K562 (cell line): ENCODE data around the gene PDIA2. TPM values are rescaled to one million over a fixed set of nuclear protein-coding genes. Genes with fewer than 3 reads are reported as not detected.

ENCODE experiments used
- BRCA1 ChIP-seq, 2 experiments: fragments of 450-650 bp in 1 of 2; sonication (generic) in 1 of 2; formaldehyde crosslinking in 1 of 2; IDR thresholded peaks; 2 replicates each; pipeline versions ENCODE4 v1.5.0 to v1.6.1; 2017 to 2020; ENCODE audit warnings: mild to moderate bottlenecking in 1 of 2, missing genetic modification reagents in 1 of 2
- DACH1 ChIP-seq: fragments of 450-650 bp; IDR thresholded peaks from 2 replicates; pipeline ENCODE4 v1.6.1; 2018; ENCODE audit not compliant: partially characterized antibody
- DIDO1 ChIP-seq: fragments of 450-650 bp; IDR thresholded peaks from 2 replicates; pipeline ENCODE4 v1.6.1; 2016; ENCODE audit warnings: low read depth, missing biosample characterization, missing genetic modification characterization
- DPF2 ChIP-seq: fragments of 450-650 bp; IDR thresholded peaks from 2 replicates; pipeline ENCODE4 v1.6.1; 2016
- ELF4 ChIP-seq: fragments of 450-650 bp; formaldehyde crosslinking; IDR thresholded peaks from 2 replicates; pipeline ENCODE4 v1.4.0; 2022; ENCODE audit warnings: missing genetic modification characterization
- ESRRA ChIP-seq: fragments of 450-650 bp; IDR thresholded peaks from 2 replicates; pipeline ENCODE4 v1.6.1; 2014; ENCODE audit warnings: low read depth, mild to moderate bottlenecking, moderate library complexity, borderline replicate concordance
- IRF9 ChIP-seq: fragments of 450-650 bp; IDR thresholded peaks from 2 replicates; pipeline ENCODE4 v1.6.1; 2016; ENCODE audit warnings: missing biosample characterization, missing genetic modification characterization
- KAT7 ChIP-seq: sonication (generic); formaldehyde crosslinking; IDR thresholded peaks from 2 replicates; pipeline ENCODE4 v1.8.0; 2022; ENCODE audit warnings: missing genetic modification reagents, mild to moderate bottlenecking, borderline replicate concordance
- KLF16 ChIP-seq: IDR thresholded peaks from 2 replicates; pipeline ENCODE4 v1.6.1; 2016; ENCODE audit warnings: antibody characterized with exemption
- MEIS2 ChIP-seq: fragments of 450-650 bp; IDR thresholded peaks from 2 replicates; pipeline ENCODE4 v1.6.1; 2014; ENCODE audit warnings: mild to moderate bottlenecking; ENCODE audit not compliant: partially characterized antibody
- NCOR1 ChIP-seq: fragments of 450-650 bp; IDR thresholded peaks from 2 replicates; pipeline ENCODE4 v1.6.1; 2016; ENCODE audit warnings: mild to moderate bottlenecking, moderate library complexity
- PATZ1 ChIP-seq: fragments of 250-450 bp; sonication (Bioruptor Pico); IDR thresholded peaks from 2 replicates; pipeline ENCODE4 v1.5.0; 2020; ENCODE audit warnings: mild to moderate bottlenecking, borderline replicate concordance
- PCBP1 ChIP-seq: fragments of 200-400 bp; formaldehyde crosslinking; IDR thresholded peaks from 2 replicates; pipeline ENCODE4 v1.6.1; 2018; ENCODE audit warnings: mild to moderate bottlenecking, low read depth, low read length; ENCODE audit not compliant: poor library complexity, severe bottlenecking
- PHF20 ChIP-seq: fragments of 450-650 bp; IDR thresholded peaks from 2 replicates; pipeline ENCODE4 v1.6.1; 2018; ENCODE audit not compliant: partially characterized antibody
- SIN3B ChIP-seq: fragments of 450-650 bp; IDR thresholded peaks from 2 replicates; pipeline ENCODE4 v1.6.1; 2017; ENCODE audit warnings: low read depth, mild to moderate bottlenecking, moderate library complexity
- SMARCA5 ChIP-seq: fragments of 450-650 bp; IDR thresholded peaks from 2 replicates; pipeline ENCODE4 v1.6.1; 2016
- SMARCB1 ChIP-seq: IDR thresholded peaks from 2 replicates; pipeline ENCODE4 v1.6.1; 2011; ENCODE audit warnings: improper control_type of control experiment, low read depth; ENCODE audit not compliant: insufficient read length
- SMARCE1 ChIP-seq: fragments of 450-650 bp; IDR thresholded peaks from 2 replicates; pipeline ENCODE4 v1.7.1; 2016; ENCODE audit warnings: mild to moderate bottlenecking
- SRSF7 ChIP-seq: fragments of 200-400 bp; formaldehyde crosslinking; optimal IDR thresholded peaks from 2 replicates; pipeline ENCODE3; 2017; ENCODE audit warnings: mild to moderate bottlenecking, low read depth, low read length
- STAT5A ChIP-seq: IDR thresholded peaks from 2 replicates; pipeline ENCODE4 v1.6.1; 2012; ENCODE audit warnings: low read length, inconsistent platforms, borderline replicate concordance
- TSHZ1 ChIP-seq: fragments of 250-450 bp; sonication (Bioruptor Pico); IDR thresholded peaks from 2 replicates; pipeline ENCODE4 v1.4.0; 2020; ENCODE audit warnings: mild to moderate bottlenecking, moderate library complexity
- U2AF1 ChIP-seq: fragments of 200-400 bp; formaldehyde crosslinking; optimal IDR thresholded peaks from 2 replicates; pipeline ENCODE3; 2017; ENCODE audit warnings: mild to moderate bottlenecking, low read depth, low read length, moderate library complexity
- ZNF780A ChIP-seq: fragments of 250-450 bp; sonication (Bioruptor Pico); IDR thresholded peaks from 2 replicates; pipeline ENCODE4 v1.5.0; 2021; ENCODE audit warnings: mild to moderate bottlenecking
- ZNF79 ChIP-seq: fragments of 250-450 bp; sonication (Bioruptor Pico); IDR thresholded peaks from 2 replicates; pipeline ENCODE4 v1.4.0; 2020; ENCODE audit warnings: low read depth, mild to moderate bottlenecking, moderate library complexity
- polyA plus RNA-seq, 8 experiments: library from polyadenylated mRNA; depleted of rRNA in 4 of 8; stranded (reverse) in 5 of 8; unstranded in 3 of 8; fragments of >200 nt; fragmentation: Nextera tagmentation in 2 of 8; fragmentation: Illumina TruSeq in 1 of 8; extraction: Ambion mirVana in 2 of 8; extraction: Trizol in 1 of 8; gene quantifications; 2 replicates each; pipeline versions ENCODE4 v1.2.1 to v1.2.3, GENCODE V29; 2011 to 2014; ENCODE audit warnings: inconsistent platforms in 1 of 8, missing spikeins in 1 of 8
- total RNA-seq, 7 experiments: library from RNA; depleted of rRNA in 6 of 7; stranded (reverse); fragments of >200 nt in 6 of 7; fragmentation: Illumina TruSeq in 2 of 7; extraction: Trizol in 2 of 7; gene quantifications; 2 replicates each; pipeline versions ENCODE4 v1.2.1 to v1.2.3, GENCODE V29; 2011 to 2021; ENCODE audit warnings: low replicate concordance in 1 of 7

The PDIA2 gene
- total and polyA plus RNA-seq, 9 of the 15 experiments (the other 6 are each of a cell fraction or from before 2014, with no cell fraction given): 0.13 to 0.92 (median 0.23) TPM; not detected in 4

- TF ChIP-seq ZNF780A (CRISPR knock-in tag) (no peak), DACH1 (peak; percentile 47), U2AF1 (no peak), SMARCE1 (peak; percentile 73; the same call in 1 of the 2 replicates), IRF9 (tag) (no peak), SMARCA5 (no peak), PATZ1 (no peak), SRSF7 (no peak), ESRRA (peak; percentile 76), BRCA1 (IDR thresholded peaks at IDR 0.05) (no peak), BRCA1 (CRISPR knock-in tag; IDR thresholded peaks at IDR 0.05) (no peak), KAT7 (CRISPR knock-in tag) (no peak), PCBP1 (peak; percentile 39), NCOR1 (peak; percentile 91), MEIS2 (peak; percentile 89), TSHZ1 (CRISPR knock-in tag) (no peak), ELF4 (CRISPR knock-in tag) (no peak), STAT5A (peak; percentile 78), PHF20 (no peak), ZNF79 (CRISPR knock-in tag) (no peak), SMARCB1 (no peak), DPF2 (peak; percentile 91), KLF16 (peak; percentile 88), SIN3B (no peak), DIDO1 (tag) (no peak)
These were observed 41.7 kb downstream of the PDIA2 start (continued) for GRCh38 chr16:324451-325334.
